SH-SY5Y (cell line): ENCODE results near the gene SLC35F4.

ENCODE experiments used
- GATA2 ChIP-seq: IDR thresholded peaks from 2 replicates; pipeline ENCODE4 v1.6.1; 2011; ENCODE audit warnings: mild to moderate bottlenecking, low read depth, low read length
- GATA3 ChIP-seq: IDR thresholded peaks from 2 replicates; pipeline ENCODE4 v1.6.1; 2011; ENCODE audit warnings: low read depth, mild to moderate bottlenecking, low read length, moderate library complexity

DNA sequence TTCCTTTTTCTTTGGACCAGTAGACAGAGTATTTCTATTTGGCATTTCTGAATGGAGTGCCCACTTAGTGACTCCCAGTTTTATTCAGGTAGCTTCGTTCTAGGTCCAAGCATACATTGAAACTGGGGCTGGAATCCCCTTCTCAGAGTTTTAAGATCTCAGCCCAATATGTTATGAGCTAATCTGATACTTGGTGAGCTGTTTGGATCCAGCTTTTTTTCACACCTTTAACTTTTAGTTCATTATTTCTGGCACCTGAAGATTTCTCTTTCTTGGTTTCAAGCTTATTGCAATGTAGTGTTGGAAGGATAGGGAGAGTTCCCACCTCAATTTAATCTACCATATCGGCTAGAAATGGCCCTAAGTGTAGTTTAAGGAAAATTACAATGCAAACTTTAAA is 318.8 kb downstream of the SLC35F4 start:
- TF ChIP-seq GATA2 (no peak), GATA3 (no peak)
